NK-92 (cell line): ENCODE results near the gene GPNMB.
A peak's percentile ranks its signal among the peaks of the same experiment; 100 is the strongest.
"Not testable (repeated sequence)": the region's sequence is repeated elsewhere in the genome, so short reads cannot be mapped to it uniquely, and the experiment has no call there.

Experiments
- DNase-seq: peaks from one replicate; lab custom pipeline; 2025; ENCODE audit not compliant: unreplicated experiment; lab: John Stamatoyannopoulos, UW

The GPNMB gene

GRCh38 chr7:23298885-23299769, 52.6 kb downstream of the GPNMB start, which contains the start of gene MALSU1:
Gene MALSU1, plus strand, starts transcription at chr7:23299339. Its CDS starts 14 bp downstream, at chr7:23299353.
- DNase-seq = peak; percentile 47

- no peak for DNase-seq
These were observed 53.3 kb downstream of the GPNMB start for GRCh38 chr7:23299770-23300300.

GRCh38 chr7:23306936-23307521, 60.5 kb downstream of the GPNMB start:
- no peak for DNase-seq

- no peak for DNase-seq
These were observed 62.2 kb downstream of the GPNMB start for GRCh38 chr7:23308754-23309153.

GRCh38 chr7:23312141-23312540, 65.6 kb downstream of the GPNMB start:
- not testable (repeated sequence) for DNase-seq

- no peak for DNase-seq
These were observed 68.8 kb downstream of the GPNMB start for GRCh38 chr7:23315366-23315765.
